Measurements from ENCODE around the gene NFKB2.

The NFKB2 gene

GRCh38 chr10:102395400-102396316 is at the start of gene NFKB2:
Gene NFKB2, plus strand, starts transcription at chr10:102395705. Its CDS starts 255 bp downstream, at chr10:102395960.
- Histone ChIP-seq H3K4me3 (IDR thresholded peaks at IDR 0.05; ENCODE audit: insufficient read depth, low read depth, low read length) (no peak within 1 kb of the TSS), H3K9ac (peak within 1 kb of the TSS; percentile 94), H3K27me3 (ENCODE audit: insufficient read depth, low read depth) (no peaks in the 10 kb centered on the region), H3K4me1 (ENCODE audit: low read depth, poor library complexity, severe bottlenecking) (peaks cover 39% of the 10 kb centered on the region), H3K27ac (peak within 1 kb of the TSS; percentile 93), H3K79me2 (ENCODE audit: insufficient read depth, low read depth) (peaks cover 22% of the 10 kb centered on the region), H3K36me3 (ENCODE audit: insufficient read depth) (peaks cover 3% of the 10 kb centered on the region; the same call in 1 of the 2 replicates), H3K4me2 (peak within 1 kb of the TSS; percentile 99), H4K20me1 (ENCODE audit: insufficient read depth) (no peaks in the 10 kb centered on the region), H2AFZ (ENCODE audit: low read depth) (peak within 1 kb of the TSS; percentile 41; the same call in 1 of the 2 replicates)
- no peak for TF ChIP-seq CTCF (conservative IDR thresholded peaks at IDR 0.05; ENCODE audit: low read depth, low read length)

- Histone ChIP-seq H3K9ac (no peak overlapping the region), H3K4me2 (no peak overlapping the region), H3K4me3 (IDR thresholded peaks at IDR 0.05; ENCODE audit: insufficient read depth, low read depth, low read length) (no peak overlapping the region), H3K79me2 (ENCODE audit: insufficient read depth, low read depth) (no peaks in the 10 kb centered on the region), H3K27me3 (ENCODE audit: insufficient read depth, low read depth) (no peaks in the 10 kb centered on the region), H4K20me1 (ENCODE audit: insufficient read depth) (no peaks in the 10 kb centered on the region), H2AFZ (ENCODE audit: low read depth) (no peak overlapping the region), H3K4me1 (ENCODE audit: low read depth, poor library complexity, severe bottlenecking) (no peaks in the 10 kb centered on the region), H3K36me3 (ENCODE audit: insufficient read depth) (peaks cover 8% of the 10 kb centered on the region; the same call in 1 of the 2 replicates), H3K27ac (no peak overlapping the region)
- peak; percentile 47 for TF ChIP-seq CTCF (conservative IDR thresholded peaks at IDR 0.05; ENCODE audit: low read depth, low read length)
Measured at GRCh38 chr10:102347236-102347828, 48.2 kb upstream of the NFKB2 start.

- Histone ChIP-seq H3K79me2 (ENCODE audit: insufficient read depth, low read depth) (no peaks in the 10 kb centered on the region), H3K27ac (no peak overlapping the region), H3K36me3 (ENCODE audit: insufficient read depth) (no peaks in the 10 kb centered on the region; the same call in 1 of the 2 replicates), H3K4me2 (no peak overlapping the region), H3K9ac (no peak overlapping the region), H3K4me3 (IDR thresholded peaks at IDR 0.05; ENCODE audit: insufficient read depth, low read depth, low read length) (no peak overlapping the region), H3K27me3 (ENCODE audit: insufficient read depth, low read depth) (no peaks in the 10 kb centered on the region), H2AFZ (ENCODE audit: low read depth) (no peak overlapping the region), H3K4me1 (ENCODE audit: low read depth, poor library complexity, severe bottlenecking) (no peaks in the 10 kb centered on the region), H4K20me1 (ENCODE audit: insufficient read depth) (no peaks in the 10 kb centered on the region)
- TF ChIP-seq CTCF (conservative IDR thresholded peaks at IDR 0.05; ENCODE audit: low read depth, low read length), result peak; percentile 98
Measured at GRCh38 chr10:102352066-102352715, 43.3 kb upstream of the NFKB2 start.

GRCh38 chr10:102354451-102354850 is 41.1 kb upstream of the NFKB2 start:
- no peak for TF ChIP-seq CTCF (conservative IDR thresholded peaks at IDR 0.05; ENCODE audit: low read depth, low read length)
- no peak overlapping the region for H3K27ac ChIP-seq
- H3K4me3 ChIP-seq (IDR thresholded peaks at IDR 0.05; ENCODE audit: insufficient read depth, low read depth, low read length), result no peak overlapping the region
- no peak overlapping the region for H3K9ac ChIP-seq
- H3K27me3 ChIP-seq (ENCODE audit: insufficient read depth, low read depth), result no peaks in the 10 kb centered on the region
- H3K36me3 ChIP-seq (ENCODE audit: insufficient read depth), result no peaks in the 10 kb centered on the region; the same call in 1 of the 2 replicates
- no peaks in the 10 kb centered on the region for H3K79me2 ChIP-seq (ENCODE audit: insufficient read depth, low read depth)
- no peaks in the 10 kb centered on the region for H3K4me1 ChIP-seq (ENCODE audit: low read depth, poor library complexity, severe bottlenecking)
- H3K4me2 ChIP-seq, result no peak overlapping the region
- no peaks in the 10 kb centered on the region for H4K20me1 ChIP-seq (ENCODE audit: insufficient read depth)
- H2AFZ ChIP-seq (ENCODE audit: low read depth), result no peak overlapping the region
